ENCODE measurements around the gene NGRN. TPM values are rescaled to one million over a fixed set of nuclear protein-coding genes. Genes with fewer than 3 reads are reported as not detected.

The NGRN gene
- total RNA-seq, 6 experiments from 2014 or later: 24.0 to 29.5 (median 26.4) TPM

DNA sequence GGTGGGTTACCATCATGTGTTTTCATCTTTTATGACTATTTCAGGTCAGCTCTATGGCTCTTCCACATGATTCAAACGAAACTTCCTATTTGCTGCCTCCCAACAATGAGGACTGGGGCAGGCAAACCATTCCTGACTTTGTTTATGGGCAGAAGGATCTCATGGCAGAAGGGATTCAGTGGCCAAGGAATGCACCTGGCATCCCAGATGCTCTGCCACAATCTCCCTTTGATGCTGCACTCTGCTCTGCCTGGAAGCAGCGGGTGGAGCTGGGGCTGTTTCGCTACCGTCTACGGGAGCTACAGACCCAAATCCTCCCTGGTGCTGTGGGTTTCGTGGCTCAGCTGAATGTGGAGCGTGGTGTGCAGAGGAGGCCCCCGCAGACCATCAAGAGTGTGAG is 24.6 kb upstream of the NGRN start:
- Histone ChIP-seq H3K27me3 (no peaks in the 10 kb centered on the region), H3K4me1 (no peaks in the 10 kb centered on the region), H3K4me3 (no peak overlapping the region), H3K9me3 (no peaks in the 10 kb centered on the region), H3K36me3 (peaks cover 0 to 27% (median 6%) of the 10 kb centered on the region in 4 donors), H3K27ac (no peak overlapping the region)
- TF ChIP-seq, protein P1, sequence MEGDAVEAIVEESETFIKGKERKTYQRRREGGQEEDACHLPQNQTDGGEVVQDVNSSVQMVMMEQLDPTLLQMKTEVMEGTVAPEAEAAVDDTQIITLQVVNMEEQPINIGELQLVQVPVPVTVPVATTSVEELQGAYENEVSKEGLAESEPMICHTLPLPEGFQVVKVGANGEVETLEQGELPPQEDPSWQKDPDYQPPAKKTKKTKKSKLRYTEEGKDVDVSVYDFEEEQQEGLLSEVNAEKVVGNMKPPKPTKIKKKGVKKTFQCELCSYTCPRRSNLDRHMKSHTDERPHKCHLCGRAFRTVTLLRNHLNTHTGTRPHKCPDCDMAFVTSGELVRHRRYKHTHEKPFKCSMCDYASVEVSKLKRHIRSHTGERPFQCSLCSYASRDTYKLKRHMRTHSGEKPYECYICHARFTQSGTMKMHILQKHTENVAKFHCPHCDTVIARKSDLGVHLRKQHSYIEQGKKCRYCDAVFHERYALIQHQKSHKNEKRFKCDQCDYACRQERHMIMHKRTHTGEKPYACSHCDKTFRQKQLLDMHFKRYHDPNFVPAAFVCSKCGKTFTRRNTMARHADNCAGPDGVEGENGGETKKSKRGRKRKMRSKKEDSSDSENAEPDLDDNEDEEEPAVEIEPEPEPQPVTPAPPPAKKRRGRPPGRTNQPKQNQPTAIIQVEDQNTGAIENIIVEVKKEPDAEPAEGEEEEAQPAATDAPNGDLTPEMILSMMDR (IDR thresholded peaks at IDR 0.05): no peak
- TF ChIP-seq POLR2A (IDR thresholded peaks at IDR 0.05): no peak
- ATAC-seq: no peak
- intact Hi-C loops (cut with DNase I): no loop called here
- no peak for DNase-seq
- WGBS (ENCODE audit: insufficient coverage, low coverage, low lambda C conversion rate, missing lambda C conversion rate): 100% methylated on average over 2 of the region's 8 CpGs

DNA sequence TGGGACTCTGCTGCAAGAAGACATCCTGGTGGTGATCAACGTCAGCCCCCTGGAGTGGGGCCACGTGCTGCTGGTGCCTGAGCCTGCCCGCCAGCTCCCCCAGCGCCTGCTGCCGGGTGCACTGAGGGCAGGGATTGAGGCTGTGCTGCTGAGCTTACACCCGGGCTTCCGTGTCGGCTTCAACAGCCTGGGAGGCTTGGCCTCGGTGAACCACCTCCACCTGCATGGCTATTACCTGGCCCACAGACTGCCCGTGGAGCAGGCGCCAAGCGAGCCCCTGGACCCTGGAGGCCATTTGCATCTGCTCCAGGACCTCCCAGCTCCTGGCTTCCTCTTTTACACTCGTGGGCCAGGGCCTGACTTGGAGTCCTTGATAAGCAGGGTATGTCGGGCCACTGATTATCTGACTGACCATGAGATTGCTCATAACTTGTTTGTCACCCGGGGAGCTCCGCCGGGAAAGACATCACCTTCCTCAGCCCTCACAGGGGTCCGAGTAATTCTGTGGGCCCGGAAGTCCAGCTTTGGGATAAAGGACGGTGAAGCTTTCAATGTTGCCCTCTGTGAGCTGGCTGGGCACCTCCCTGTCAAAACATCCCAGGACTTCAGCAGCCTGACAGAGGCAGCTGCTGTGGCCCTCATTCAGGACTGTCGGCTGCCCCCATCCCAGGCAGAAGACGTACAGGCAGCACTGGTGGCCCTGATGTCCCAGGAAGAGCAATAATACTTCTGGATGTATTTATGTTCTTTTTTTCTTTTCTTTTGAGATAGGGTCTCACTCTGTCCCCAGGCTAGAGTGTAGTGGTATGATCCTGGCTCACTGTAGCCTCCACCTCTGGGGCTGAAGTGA is 23.9 kb upstream of the NGRN start:
- H3K27me3 ChIP-seq: no peaks in the 10 kb centered on the region
- peaks cover 0 to 27% (median 6%) of the 10 kb centered on the region in 4 donors for H3K36me3 ChIP-seq
- TF ChIP-seq POLR2A (IDR thresholded peaks at IDR 0.05): no peak
- TF ChIP-seq, protein P1 (IDR thresholded peaks at IDR 0.05): no peak
- WGBS (ENCODE audit: insufficient coverage, low coverage, low lambda C conversion rate, missing lambda C conversion rate): 53% methylated on average over 3 of the region's 22 CpGs
- no peaks in the 10 kb centered on the region for H3K4me1 ChIP-seq
- ATAC-seq (peak; percentile 12 to 72 (median 30)), DNase-seq (no peak)
- H3K4me3 ChIP-seq: no peak overlapping the region
- intact Hi-C loops (cut with DNase I): no loop called here
- H3K27ac ChIP-seq: no peak overlapping the region
- no peaks in the 10 kb centered on the region for H3K9me3 ChIP-seq

- Histone ChIP-seq H3K9me3 (no peaks in the 10 kb centered on the region), H3K27ac (no peak overlapping the region), H3K36me3 (peaks cover 0 to 9% (median 2%) of the 10 kb centered on the region in 4 donors), H3K27me3 (no peaks in the 10 kb centered on the region), H3K4me1 (no peaks in the 10 kb centered on the region), H3K4me3 (no peak overlapping the region)
- no peak for DNase-seq
- no peak for ATAC-seq
- 89% methylated on average over 7 of the region's 10 CpGs for WGBS (ENCODE audit: insufficient coverage, low coverage, low lambda C conversion rate, missing lambda C conversion rate)
- no peak for TF ChIP-seq POLR2A (IDR thresholded peaks at IDR 0.05)
- TF ChIP-seq, protein P1 (IDR thresholded peaks at IDR 0.05): no peak
- intact Hi-C loops (cut with DNase I): no loop called here
These were observed 21.4 kb upstream of the NGRN start for GRCh38 chr15:90243943-90244639.

DNA sequence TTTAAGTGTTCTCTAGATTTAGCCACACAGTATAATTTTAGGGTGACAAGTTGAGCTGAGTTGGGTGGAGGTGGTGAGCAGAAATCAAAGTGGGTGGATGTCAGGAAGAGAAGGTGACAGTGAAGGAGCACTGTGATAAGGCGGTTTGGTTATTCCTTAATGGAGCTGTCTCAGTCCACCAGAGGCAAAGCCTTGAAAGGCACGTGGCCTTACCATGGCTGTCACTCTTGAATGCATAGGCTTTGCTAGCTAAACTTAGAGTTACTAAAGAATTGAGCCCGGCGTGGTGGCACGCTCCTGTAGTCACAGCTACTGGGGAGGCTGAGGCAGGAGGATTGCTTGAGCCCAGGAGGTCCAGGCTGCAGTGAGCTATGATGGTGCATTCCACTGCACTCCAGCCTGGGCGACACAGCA is 16.7 kb upstream of the NGRN start:
- DNase-seq: no peak
- Histone ChIP-seq H3K27me3 (no peaks in the 10 kb centered on the region), H3K4me3 (peak overlapping the region in 2 of 3 donors; percentile 55 to 58), H3K27ac (no peak overlapping the region), H3K4me1 (peaks cover 0 to 4% (median 0%) of the 10 kb centered on the region in 4 donors), H3K36me3 (no peaks in the 10 kb centered on the region), H3K9me3 (no peaks in the 10 kb centered on the region)
- no peak for ATAC-seq
- TF ChIP-seq, protein P1 (IDR thresholded peaks at IDR 0.05): no peak
- no peak for TF ChIP-seq POLR2A (IDR thresholded peaks at IDR 0.05)
- intact Hi-C loops (cut with DNase I): no loop called here
- 30% methylated on average over 3 of the region's 6 CpGs for WGBS (ENCODE audit: insufficient coverage, low coverage, low lambda C conversion rate, missing lambda C conversion rate)

All from right lobe of liver (tissue), 6 donors.